ENCODE results near the gene WDR6.

- TF ChIP-seq, protein P1, sequence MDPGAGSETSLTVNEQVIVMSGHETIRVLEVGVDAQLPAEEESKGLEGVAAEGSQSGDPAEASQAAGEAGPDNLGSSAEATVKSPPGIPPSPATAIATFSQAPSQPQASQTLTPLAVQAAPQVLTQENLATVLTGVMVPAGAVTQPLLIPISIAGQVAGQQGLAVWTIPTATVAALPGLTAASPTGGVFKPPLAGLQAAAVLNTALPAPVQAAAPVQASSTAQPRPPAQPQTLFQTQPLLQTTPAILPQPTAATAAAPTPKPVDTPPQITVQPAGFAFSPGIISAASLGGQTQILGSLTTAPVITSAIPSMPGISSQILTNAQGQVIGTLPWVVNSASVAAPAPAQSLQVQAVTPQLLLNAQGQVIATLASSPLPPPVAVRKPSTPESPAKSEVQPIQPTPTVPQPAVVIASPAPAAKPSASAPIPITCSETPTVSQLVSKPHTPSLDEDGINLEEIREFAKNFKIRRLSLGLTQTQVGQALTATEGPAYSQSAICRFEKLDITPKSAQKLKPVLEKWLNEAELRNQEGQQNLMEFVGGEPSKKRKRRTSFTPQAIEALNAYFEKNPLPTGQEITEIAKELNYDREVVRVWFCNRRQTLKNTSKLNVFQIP (CRISPR knock-in tag; IDR thresholded peaks at IDR 0.05; ENCODE audit: borderline replicate concordance, low read depth) = no peak
- no peak for TF ChIP-seq ZFP3 (CRISPR knock-in tag; IDR thresholded peaks at IDR 0.05)
Observed at GRCh38 chr3:49018707-49019006, 11.5 kb downstream of the WDR6 start.

Measured in SK-N-SH treated with all-trans-retinoic acid at 6 μM for 48 hours (cell line).